Stimulated activated effector memory CD8-positive, alpha-beta T cell treated with anti-CD3 and anti-CD28 coated beads, Interleukin-12 subunit alpha, Interleukin-12 subunit beta, amount 100 ng/mL, for 72 hours (primary cell): ENCODE measurements around the gene SETX.

ENCODE experiments used
- ATAC-seq: fragments of 150-1000 bp; cut with Tn5 transposase; 2 replicates; pipeline ENCODE4 v1.10.0; 2021
- DNase-seq, 2 donors: peaks; one replicate each; pipeline ENCODE4 v3.0.0; 2021 to 2022; ENCODE audit warnings: low spot score in 2 of 2
- H3K27ac Mint-ChIP-seq: one replicate; pipeline ENCODE4 v1.8.0; 2022; ENCODE audit warnings: mild to moderate bottlenecking, mixed read lengths
- H3K36me3 Mint-ChIP-seq: one replicate; pipeline ENCODE4 v1.8.0; 2022; ENCODE audit warnings: mild to moderate bottlenecking, mixed read lengths
- H3K4me1 Mint-ChIP-seq: one replicate; pipeline ENCODE4 v1.8.0; 2022; ENCODE audit warnings: mixed read lengths
- H3K4me3 Mint-ChIP-seq: one replicate; pipeline ENCODE4 v1.8.0; 2022; ENCODE audit warnings: mild to moderate bottlenecking, mixed read lengths
- H3K9me3 Mint-ChIP-seq: one replicate; pipeline ENCODE4 v1.8.0; 2022; ENCODE audit warnings: mixed read lengths

Gene SETX

GRCh38 chr9:132242621-132243155 lies 112.1 kb downstream of the SETX start:
- peaks cover 6% of the 10 kb centered on the region for H3K36me3 Mint-ChIP-seq
- H3K9me3 Mint-ChIP-seq = no peaks in the 10 kb centered on the region
- peak overlapping the region; percentile 96 for H3K4me3 Mint-ChIP-seq
- ATAC-seq = no peak
- no peak for DNase-seq
- H3K27ac Mint-ChIP-seq = peak overlapping the region; percentile 93
- peaks cover 13% of the 10 kb centered on the region for H3K4me1 Mint-ChIP-seq

GRCh38 chr9:132241840-132242620 lies 112.8 kb downstream of the SETX start:
- peaks cover 13% of the 10 kb centered on the region for H3K4me1 Mint-ChIP-seq
- H3K36me3 Mint-ChIP-seq = peaks cover 6% of the 10 kb centered on the region
- peak overlapping the region; percentile 93 for H3K27ac Mint-ChIP-seq
- peak overlapping the region; percentile 96 for H3K4me3 Mint-ChIP-seq
- no peak for ATAC-seq
- no peak for DNase-seq
- H3K9me3 Mint-ChIP-seq = no peaks in the 10 kb centered on the region

- Mint-ChIP-seq H3K36me3 (peaks cover 6% of the 10 kb centered on the region), H3K27ac (peak overlapping the region; percentile 87), H3K4me1 (peaks cover 17% of the 10 kb centered on the region), H3K4me3 (peak overlapping the region; percentile 96), H3K9me3 (no peaks in the 10 kb centered on the region)
- ATAC-seq (no peak), DNase-seq (no peak)
Observed at GRCh38 chr9:132241483-132241839, 113.3 kb downstream of the SETX start.

- Mint-ChIP-seq H3K36me3 (peaks cover 6% of the 10 kb centered on the region), H3K9me3 (no peaks in the 10 kb centered on the region)
- ATAC-seq = peak; percentile 94
Observed at GRCh38 chr9:132240841-132241482, 113.8 kb downstream of the SETX start.

GRCh38 chr9:132239999-132240840 lies 114.6 kb downstream of the SETX start:
- H3K4me3 Mint-ChIP-seq = peak overlapping the region; percentile 96
- ATAC-seq (no peak), DNase-seq (no peak)
- no peaks in the 10 kb centered on the region for H3K9me3 Mint-ChIP-seq
- H3K36me3 Mint-ChIP-seq = peaks cover 6% of the 10 kb centered on the region
- peaks cover 25% of the 10 kb centered on the region for H3K4me1 Mint-ChIP-seq
- no peak overlapping the region for H3K27ac Mint-ChIP-seq

More at GRCh38 chr9:132240841-132241482, 113.8 kb downstream of the SETX start:
- H3K4me1 Mint-ChIP-seq = peaks cover 20% of the 10 kb centered on the region
- peak overlapping the region; percentile 87 for H3K27ac Mint-ChIP-seq
- H3K4me3 Mint-ChIP-seq = peak overlapping the region; percentile 96
- DNase-seq = peak; percentile 95 to 98

GRCh38 chr9:132239518-132239917 lies 115.3 kb downstream of the SETX start:
- DNase-seq (no peak), ATAC-seq (no peak)
- no peak overlapping the region for H3K27ac Mint-ChIP-seq
- H3K36me3 Mint-ChIP-seq = peaks cover 6% of the 10 kb centered on the region
- no peaks in the 10 kb centered on the region for H3K9me3 Mint-ChIP-seq
- no peak overlapping the region for H3K4me3 Mint-ChIP-seq
- H3K4me1 Mint-ChIP-seq = peaks cover 25% of the 10 kb centered on the region

- Mint-ChIP-seq H3K27ac (no peak overlapping the region), H3K36me3 (peaks cover 6% of the 10 kb centered on the region), H3K4me1 (peaks cover 25% of the 10 kb centered on the region), H3K4me3 (no peak overlapping the region), H3K9me3 (no peaks in the 10 kb centered on the region)
- ATAC-seq (no peak), DNase-seq (no peak)
Observed at GRCh38 chr9:132238992-132239391, 115.8 kb downstream of the SETX start.

DNA sequence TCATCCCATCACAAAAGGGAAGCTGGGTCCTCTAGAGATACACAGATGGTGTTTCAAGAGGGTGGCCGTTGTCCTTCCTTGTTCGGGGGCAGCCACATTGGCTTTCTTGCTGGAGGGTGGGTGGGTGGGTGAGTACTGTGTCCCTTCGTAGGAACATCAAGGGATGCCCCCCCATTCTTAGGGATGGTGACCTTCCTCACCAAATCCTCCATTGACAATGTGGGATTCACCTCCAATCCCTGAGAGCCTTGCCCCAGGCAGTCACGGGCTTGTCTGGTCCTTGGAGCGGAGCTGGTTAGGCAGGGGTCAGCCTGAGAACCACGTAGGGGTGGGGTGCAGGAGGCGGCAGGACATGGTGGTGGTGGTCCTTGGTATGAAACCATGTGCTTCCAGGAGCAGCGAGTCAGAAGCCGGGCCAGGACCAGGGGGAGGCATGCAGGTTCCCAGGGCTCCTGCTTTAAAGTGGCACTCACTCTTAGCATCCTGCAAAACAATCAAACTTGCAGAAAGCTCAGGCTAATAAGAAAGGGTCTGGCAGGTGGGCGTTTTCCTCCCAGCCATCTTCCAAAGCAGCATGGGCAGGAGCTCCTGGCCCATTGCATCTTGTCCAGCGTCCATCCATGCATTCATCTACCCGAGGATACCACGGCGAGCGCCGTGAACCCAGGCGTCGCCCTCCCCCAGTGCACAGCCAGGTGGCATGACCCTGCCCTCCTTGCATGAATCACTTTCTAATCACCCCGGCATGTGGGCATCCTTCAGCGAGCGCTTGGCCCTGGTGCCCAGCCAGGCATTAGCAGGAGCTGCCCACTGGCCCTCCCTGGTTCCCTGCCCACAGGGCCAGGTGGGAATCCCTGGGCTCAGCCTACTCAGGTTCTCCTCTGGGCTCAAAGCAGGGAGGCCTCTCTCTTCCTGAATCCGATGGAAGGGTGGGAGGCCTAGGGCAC lies 116.5 kb downstream of the SETX start:
- no peak overlapping the region for H3K27ac Mint-ChIP-seq
- H3K9me3 Mint-ChIP-seq = no peaks in the 10 kb centered on the region
- ATAC-seq (no peak), DNase-seq (no peak)
- H3K4me1 Mint-ChIP-seq = peaks cover 25% of the 10 kb centered on the region
- no peak overlapping the region for H3K4me3 Mint-ChIP-seq
- peaks cover 6% of the 10 kb centered on the region for H3K36me3 Mint-ChIP-seq

DNA sequence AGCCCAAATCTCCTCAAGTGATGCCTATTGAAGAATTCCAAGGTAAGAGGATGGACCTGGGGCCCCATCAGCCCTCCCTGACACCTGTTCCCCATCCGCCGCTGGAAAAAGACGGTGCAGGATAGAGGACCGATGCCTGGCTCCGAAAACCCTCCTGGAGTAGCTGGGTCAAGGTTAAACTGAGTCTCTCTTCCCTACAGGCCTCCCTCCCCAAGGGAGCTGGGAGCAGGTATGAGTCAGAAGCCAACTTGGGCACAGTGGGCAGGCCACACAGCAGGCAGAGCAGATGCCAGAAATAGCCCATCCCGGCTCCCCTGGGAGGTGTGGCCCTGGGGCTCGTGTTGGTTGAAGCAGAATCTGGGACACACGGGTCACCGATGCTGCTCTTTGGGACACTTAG lies 117.3 kb downstream of the SETX start:
- H3K36me3 Mint-ChIP-seq = peaks cover 6% of the 10 kb centered on the region
- no peak overlapping the region for H3K27ac Mint-ChIP-seq
- ATAC-seq (no peak), DNase-seq (no peak)
- H3K4me3 Mint-ChIP-seq = no peak overlapping the region
- H3K9me3 Mint-ChIP-seq = no peaks in the 10 kb centered on the region
- peaks cover 22% of the 10 kb centered on the region for H3K4me1 Mint-ChIP-seq

DNA sequence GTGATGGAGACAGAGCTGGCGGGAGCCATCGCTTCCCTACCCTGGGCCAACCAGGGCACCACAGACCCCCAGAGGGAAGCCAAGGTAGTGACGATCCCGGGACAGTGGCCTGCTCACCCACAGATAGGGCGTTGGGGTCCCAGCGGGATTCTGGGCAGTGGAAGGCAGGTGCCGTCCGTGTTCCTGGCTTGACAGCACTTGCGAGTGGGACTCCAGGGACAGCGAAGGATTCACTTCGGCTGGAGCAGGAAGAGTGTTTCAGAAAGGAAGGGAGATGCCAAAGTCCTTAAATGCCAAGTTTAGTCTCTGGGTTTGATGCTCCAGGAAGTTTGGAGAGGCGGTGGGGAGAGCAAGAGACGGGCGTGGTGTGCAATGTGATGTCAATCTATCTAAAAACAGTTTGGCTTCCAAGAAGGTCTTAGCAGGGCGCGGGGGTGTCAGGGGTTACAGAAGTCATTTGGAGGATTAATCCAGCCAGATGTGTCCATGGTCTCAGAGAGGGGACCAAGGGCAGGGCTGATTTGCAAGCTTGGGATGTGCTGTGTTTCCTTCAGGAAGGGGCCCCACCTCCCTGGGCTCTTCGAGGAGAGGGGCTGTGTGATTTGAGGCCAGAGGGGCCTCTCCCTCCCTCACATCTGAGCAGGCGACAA lies 118.0 kb downstream of the SETX start:
- H3K27ac Mint-ChIP-seq = peak overlapping the region; percentile 50
- DNase-seq (no peak), ATAC-seq (no peak)
- H3K4me3 Mint-ChIP-seq = no peak overlapping the region
- H3K4me1 Mint-ChIP-seq = peaks cover 18% of the 10 kb centered on the region
- H3K36me3 Mint-ChIP-seq = peaks cover 6% of the 10 kb centered on the region
- no peaks in the 10 kb centered on the region for H3K9me3 Mint-ChIP-seq

GRCh38 chr9:132235894-132236661 lies 118.7 kb downstream of the SETX start:
- H3K36me3 Mint-ChIP-seq = peaks cover under 1% of the 10 kb centered on the region
- peak overlapping the region; percentile 50 for H3K27ac Mint-ChIP-seq
- no peak for ATAC-seq
- H3K4me1 Mint-ChIP-seq = peaks cover 13% of the 10 kb centered on the region
- DNase-seq = peak; percentile 82 to 92
- no peak overlapping the region for H3K4me3 Mint-ChIP-seq
- no peaks in the 10 kb centered on the region for H3K9me3 Mint-ChIP-seq

- peak overlapping the region; percentile 50 for H3K27ac Mint-ChIP-seq
- H3K4me3 Mint-ChIP-seq = no peak overlapping the region
- DNase-seq (no peak), ATAC-seq (no peak)
- peaks cover 12% of the 10 kb centered on the region for H3K4me1 Mint-ChIP-seq
- H3K9me3 Mint-ChIP-seq = no peaks in the 10 kb centered on the region
- H3K36me3 Mint-ChIP-seq = no peaks in the 10 kb centered on the region
Observed at GRCh38 chr9:132235125-132235524, 119.7 kb downstream of the SETX start.

- DNase-seq (no peak), ATAC-seq (no peak)
- Mint-ChIP-seq H3K27ac (no peak overlapping the region), H3K9me3 (no peaks in the 10 kb centered on the region), H3K4me3 (no peak overlapping the region), H3K36me3 (no peaks in the 10 kb centered on the region), H3K4me1 (peaks cover 12% of the 10 kb centered on the region)
Observed at GRCh38 chr9:132234535-132234934, 120.3 kb downstream of the SETX start.
